RWPE2 (cell line): Measurements from ENCODE around the gene ULK3.

Experiments
- ATAC-seq: fragments of 200-7000 bp; cut with Tn5 transposase; 3 replicates; pipeline ENCODE4 v1.9.1; 2021; ENCODE audit warnings: low read depth
- DNase-seq: peaks from one replicate; pipeline ENCODE4 v3.0.0-alpha.2; 2020; ENCODE audit warnings: low spot score
- H3K27ac ChIP-seq: fragments of 450-650 bp; 2 replicates; pipeline ENCODE4 v1.5.1; 2017; ENCODE audit warnings: mild to moderate bottlenecking; ENCODE audit not compliant: poor library complexity, severe bottlenecking
- H3K27me3 ChIP-seq: fragments of 250-450 bp; sonication (Bioruptor Pico); 2 replicates; pipeline ENCODE4 v1.5.1; 2021; ENCODE audit warnings: mild to moderate bottlenecking, moderate library complexity; ENCODE audit not compliant: insufficient read depth, poor library complexity, severe bottlenecking
- H3K36me3 ChIP-seq: fragments of 250-450 bp; sonication (Bioruptor Pico); 2 replicates; pipeline ENCODE4 v1.5.1; 2020; ENCODE audit warnings: low read depth, mild to moderate bottlenecking, moderate library complexity
- H3K4me1 ChIP-seq: fragments of 250-450 bp; sonication (Bioruptor Pico); 2 replicates; pipeline ENCODE4 v1.5.1; 2021; ENCODE audit warnings: mild to moderate bottlenecking, moderate library complexity; ENCODE audit not compliant: insufficient read depth, poor library complexity, severe bottlenecking
- H3K4me3 ChIP-seq: fragments of 250-450 bp; sonication (Bioruptor Pico); 2 replicates; pipeline ENCODE4 v1.5.1; 2021; ENCODE audit warnings: mild to moderate bottlenecking, moderate library complexity; ENCODE audit not compliant: severe bottlenecking
- H3K9me3 ChIP-seq: fragments of 250-450 bp; sonication (Bioruptor Pico); 2 replicates; pipeline ENCODE4 v1.5.1; 2021; ENCODE audit warnings: mild to moderate bottlenecking, moderate library complexity; ENCODE audit not compliant: severe bottlenecking
- CTCF ChIP-seq: fragments of 450-650 bp; IDR thresholded peaks from one replicate; pipeline ENCODE4 v1.5.1; 2017; ENCODE audit warnings: mild to moderate bottlenecking, moderate library complexity; ENCODE audit not compliant: poor library complexity, severe bottlenecking

Gene ULK3

DNA sequence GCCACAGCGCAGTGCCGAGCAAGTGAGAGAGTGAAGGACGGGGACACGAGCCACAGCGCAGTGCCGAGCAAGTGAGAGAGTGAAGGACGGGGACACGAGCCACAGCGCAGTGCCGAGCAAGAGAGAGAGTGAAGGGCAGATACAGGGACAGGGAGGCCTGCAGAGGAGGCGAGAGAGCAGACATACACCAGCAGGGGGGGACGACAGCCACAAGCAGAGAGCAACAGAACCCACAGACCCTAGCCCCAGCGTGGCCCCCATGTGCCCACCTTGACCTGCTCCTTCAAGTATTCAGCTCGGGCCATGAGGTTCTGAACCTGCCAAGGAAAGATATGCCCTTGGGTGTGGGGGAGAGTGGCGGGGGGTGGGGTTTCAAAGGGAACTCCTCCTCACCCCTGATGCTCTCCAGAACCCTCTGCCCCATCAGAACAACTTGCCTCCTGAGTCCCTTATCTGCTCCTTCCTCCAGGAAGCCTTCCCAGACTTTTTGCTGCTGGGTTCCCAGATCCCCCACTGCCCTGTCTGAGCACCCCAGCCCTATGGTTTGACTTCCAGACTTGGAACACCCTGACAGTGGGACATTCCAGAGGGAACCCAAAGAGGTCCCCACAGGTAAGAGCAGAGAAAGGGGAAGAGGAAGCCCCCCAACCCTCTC lies 5.3 kb downstream of the ULK3 start:
- no peak overlapping the region for H3K4me3 ChIP-seq
- no peak overlapping the region for H3K27ac ChIP-seq
- no peak for TF ChIP-seq CTCF
- no peaks in the 10 kb centered on the region for H3K9me3 ChIP-seq
- H3K4me1 ChIP-seq: peaks cover 4% of the 10 kb centered on the region
- peaks cover 3% of the 10 kb centered on the region; the same call in 1 of the 2 replicates for H3K36me3 ChIP-seq
- no peaks in the 10 kb centered on the region for H3K27me3 ChIP-seq
- DNase-seq (peak; percentile 63), ATAC-seq (no peak)

GRCh38 chr15:74836846-74837245 lies 6.1 kb downstream of the ULK3 start:
- Histone ChIP-seq H3K27ac (no peak overlapping the region), H3K4me3 (no peak overlapping the region), H3K4me1 (peaks cover under 1% of the 10 kb centered on the region), H3K36me3 (peaks cover 3% of the 10 kb centered on the region; the same call in 1 of the 2 replicates), H3K27me3 (no peaks in the 10 kb centered on the region), H3K9me3 (no peaks in the 10 kb centered on the region)
- no peak for TF ChIP-seq CTCF
- ATAC-seq: no peak
- DNase-seq: no peak

DNA sequence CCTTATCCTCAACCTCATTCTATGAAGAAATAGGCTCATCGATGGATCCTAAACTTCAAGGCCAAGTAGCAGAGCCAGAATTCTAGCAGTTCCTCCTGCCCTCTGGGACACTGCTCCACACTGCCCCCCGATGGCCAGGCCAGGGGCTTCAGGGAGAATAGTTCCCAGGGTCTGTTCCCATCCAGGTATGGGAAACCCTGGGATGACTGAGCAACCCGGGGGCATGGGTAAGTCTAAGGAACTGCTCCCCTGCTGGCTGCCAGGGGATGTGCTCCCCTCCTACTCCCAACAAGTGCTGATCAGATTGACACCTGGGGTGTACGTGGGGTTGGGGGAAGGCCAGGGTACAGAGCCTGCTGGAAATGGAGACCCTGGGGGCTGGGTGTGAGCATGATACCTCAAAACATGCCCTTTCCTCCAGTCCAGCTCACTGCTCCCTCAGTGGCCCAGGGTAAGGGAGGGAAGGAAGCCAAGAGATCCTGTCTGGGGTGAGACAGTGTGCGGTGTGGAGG lies 7.6 kb downstream of the ULK3 start:
- Histone ChIP-seq H3K4me3 (no peak overlapping the region), H3K36me3 (no peaks in the 10 kb centered on the region), H3K27me3 (no peaks in the 10 kb centered on the region), H3K27ac (no peak overlapping the region), H3K4me1 (no peaks in the 10 kb centered on the region), H3K9me3 (no peaks in the 10 kb centered on the region)
- DNase-seq: no peak
- peak; percentile 82 for ATAC-seq
- peak; percentile 95 for TF ChIP-seq CTCF

- Histone ChIP-seq H3K36me3 (no peaks in the 10 kb centered on the region), H3K27ac (no peak overlapping the region), H3K4me1 (no peaks in the 10 kb centered on the region), H3K27me3 (peaks cover 6% of the 10 kb centered on the region), H3K4me3 (no peak overlapping the region), H3K9me3 (no peaks in the 10 kb centered on the region)
- no peak for ATAC-seq
- no peak for DNase-seq
- no peak for TF ChIP-seq CTCF
These were observed 9.4 kb downstream of the ULK3 start for GRCh38 chr15:74833376-74834107.
